Activated B cell treated with CpG ODN at 0.5 μM for 24 hours (primary cell): ENCODE results near the gene STK17B. TPM values are rescaled to one million over a fixed set of nuclear protein-coding genes. Genes with fewer than 3 reads are reported as not detected.

Experiments used
- ATAC-seq: fragments of 200-7000 bp; cut with Tn5 transposase; one replicate; pipeline ENCODE4 v1.10.0; 2021; ENCODE audit warnings: low read depth, mild to moderate bottlenecking, moderate library complexity
- CTCF ChIA-PET: fragments of 350-600 bp; sonication (Branson Sonifier 250); formaldehyde crosslinking; loops from one replicate; lab custom pipeline; 2021; ENCODE audit warnings: antibody characterized with exemption; lab: Charles Lee
- POLR2A ChIA-PET: fragments of 350-600 bp; sonication (Branson Sonifier 250); formaldehyde crosslinking; loops from one replicate; lab custom pipeline; 2021; ENCODE audit warnings: antibody characterized with exemption; lab: Charles Lee
- DNase-seq: peaks from one replicate; pipeline ENCODE4 v3.0.0; 2022
- H3K27ac Mint-ChIP-seq: one replicate; pipeline ENCODE4 v1.8.0; 2020; ENCODE audit warnings: mixed read lengths
- H3K27me3 Mint-ChIP-seq: one replicate; pipeline ENCODE4 v1.8.0; 2021; ENCODE audit warnings: mixed read lengths
- H3K36me3 Mint-ChIP-seq: one replicate; pipeline ENCODE4 v1.8.0; 2021; ENCODE audit warnings: low read depth, mixed read lengths
- H3K4me1 Mint-ChIP-seq: one replicate; pipeline ENCODE4 v1.8.0; 2021; ENCODE audit warnings: mixed read lengths
- H3K4me3 Mint-ChIP-seq: one replicate; pipeline ENCODE4 v1.8.0; 2020; ENCODE audit warnings: mild to moderate bottlenecking, mixed read lengths
- H3K9me3 Mint-ChIP-seq: one replicate; pipeline ENCODE4 v1.8.0; 2020; ENCODE audit warnings: mixed read lengths
- CTCF ChIP-seq: fragments of 200-600 bp; IDR thresholded peaks from one replicate; pipeline ENCODE4 v1.8.0; 2022; ENCODE audit warnings: antibody characterized with exemption, mild to moderate bottlenecking
- intact Hi-C: fragments of 100-400 bp; cut with micrococcal nuclease; formaldehyde crosslinking; loops from one replicate; pipeline ENCODE4 v1.15.1; 2024
- total RNA-seq: library from RNA; stranded (reverse); gene quantifications from 2 replicates; pipeline ENCODE4 v1.2.3, GENCODE V29; 2022

The STK17B gene
- total RNA-seq, 1 donor from 2014 or later: 226 TPM

DNA sequence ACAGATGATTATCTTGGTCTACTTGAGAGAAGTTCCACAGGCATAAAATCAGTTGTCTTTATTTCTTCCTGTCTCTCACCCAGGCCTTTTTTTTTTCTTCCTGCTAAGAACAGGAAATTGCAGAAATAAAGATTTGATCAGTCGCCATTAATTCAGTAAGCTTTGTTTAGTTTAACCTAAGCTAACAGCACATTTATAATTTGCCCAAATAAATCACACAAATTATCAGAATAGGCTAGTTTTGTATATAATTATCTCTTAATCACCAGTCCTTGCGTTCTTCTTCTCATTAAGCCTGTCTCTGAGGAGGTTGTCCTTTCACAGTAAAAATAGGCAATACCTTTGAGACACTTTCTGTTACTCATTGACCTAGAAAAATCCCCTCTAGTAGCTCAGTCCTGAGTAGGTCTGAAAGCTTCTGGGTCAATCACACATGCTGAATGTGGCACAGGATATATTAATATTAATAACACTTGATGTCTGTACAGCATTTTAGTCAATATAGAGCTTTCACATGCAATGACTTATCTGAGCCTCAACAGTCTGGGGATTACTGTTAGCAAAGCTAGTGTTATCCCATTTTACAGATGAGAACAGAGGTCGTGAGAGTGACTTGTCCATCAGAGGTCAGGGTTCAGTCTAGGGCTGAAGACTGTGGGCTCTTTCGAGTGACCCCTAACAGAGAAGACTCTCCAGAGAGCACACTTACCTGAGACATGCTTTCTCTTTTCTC, 11.2 kb upstream of the STK17B start:
- ATAC-seq (peak; percentile 83), DNase-seq (no peak)
- Mint-ChIP-seq H3K27ac (peak overlapping the region; percentile 95), H3K36me3 (no peaks in the 10 kb centered on the region), H3K4me3 (peak overlapping the region; percentile 67), H3K4me1 (peaks cover 77% of the 10 kb centered on the region), H3K9me3 (peaks cover 6% of the 10 kb centered on the region), H3K27me3 (no peaks in the 10 kb centered on the region)
- ChIA-PET POLR2A (interaction anchor here (0.6 to 4.9 kb wide), 23 partner anchors 11 to 93 kb away, joined by 3 to 81 read pairs (median 5); partner anchors contain the start of gene STK17B), CTCF (interaction anchor here (1.0 to 2.9 kb wide), 7 partner anchors 18 to 105 kb away, joined by 3 to 15 read pairs (median 5); no protein-coding TSS in a partner anchor)
- intact Hi-C loops: loop anchor here (1.0 kb wide), 5 partner anchors 11 to 60 kb away; no protein-coding TSS in a partner anchor
- TF ChIP-seq CTCF: no peak

- no peak overlapping the region for H3K4me3 Mint-ChIP-seq
- H3K27ac Mint-ChIP-seq: peak overlapping the region; percentile 95
- DNase-seq: no peak
- intact Hi-C loops: no loop called here
- H3K36me3 Mint-ChIP-seq: no peaks in the 10 kb centered on the region
- H3K4me1 Mint-ChIP-seq: peaks cover 78% of the 10 kb centered on the region
- ChIA-PET CTCF (interaction anchor here (1.0 to 2.9 kb wide), 5 partner anchors 19 to 95 kb away, joined by 3 to 15 read pairs (median 6); no protein-coding TSS in a partner anchor), POLR2A (interaction anchor here (0.6 to 4.9 kb wide), 14 partner anchors 10 to 94 kb away, joined by 4 to 81 read pairs (median 14); partner anchors contain the start of gene STK17B)
- H3K9me3 Mint-ChIP-seq: peaks cover 2% of the 10 kb centered on the region
- no peak for ATAC-seq
- TF ChIP-seq CTCF: no peak
- no peaks in the 10 kb centered on the region for H3K27me3 Mint-ChIP-seq
Observed at GRCh38 chr2:196181484-196181883, 10.1 kb upstream of the STK17B start.

GRCh38 chr2:196177124-196177523, 5.7 kb upstream of the STK17B start:
- DNase-seq (no peak), ATAC-seq (no peak)
- Mint-ChIP-seq H3K27me3 (no peaks in the 10 kb centered on the region), H3K36me3 (peaks cover 3% of the 10 kb centered on the region), H3K4me1 (peaks cover 93% of the 10 kb centered on the region), H3K9me3 (no peaks in the 10 kb centered on the region), H3K4me3 (peak overlapping the region; percentile 74), H3K27ac (peak overlapping the region; percentile 94)
- POLR2A ChIA-PET: interaction anchor here (1.0 to 11.0 kb wide), 25 partner anchors 8 to 520 kb away, joined by 3 to 543 read pairs (median 14); partner anchors contain the start of gene SLC39A10
- intact Hi-C loops: loop anchor here (1.0 to 10.0 kb wide), 6 partner anchors 23 to 1118 kb away; no protein-coding TSS in a partner anchor
- TF ChIP-seq CTCF: no peak
- CTCF ChIA-PET: interaction anchor here (0.9 to 3.6 kb wide), 9 partner anchors 50 to 121 kb away, joined by 3 to 17 read pairs (median 6); no protein-coding TSS in a partner anchor

GRCh38 chr2:196176142-196176738, 4.9 kb upstream of the STK17B start:
- peak; percentile 73 for DNase-seq
- no peaks in the 10 kb centered on the region for H3K27me3 Mint-ChIP-seq
- H3K4me1 Mint-ChIP-seq: peaks cover 89% of the 10 kb centered on the region
- ChIA-PET POLR2A (interaction anchor here (1.0 to 11.0 kb wide), 29 partner anchors 9 to 1324 kb away, joined by 3 to 543 read pairs (median 11); partner anchors contain the start of genes HSPD1, HSPE1 and SLC39A10), CTCF (interaction anchor here (0.6 to 3.6 kb wide), 13 partner anchors 11 to 122 kb away, joined by 3 to 17 read pairs (median 4); no protein-coding TSS in a partner anchor)
- ATAC-seq: peak; percentile 55
- H3K36me3 Mint-ChIP-seq: peaks cover 5% of the 10 kb centered on the region
- peak overlapping the region; percentile 94 for H3K27ac Mint-ChIP-seq
- TF ChIP-seq CTCF: no peak
- intact Hi-C loops: loop anchor here (1.0 to 10.0 kb wide), 11 partner anchors 16 to 1119 kb away; no protein-coding TSS in a partner anchor
- H3K4me3 Mint-ChIP-seq: peak overlapping the region; percentile 74
- no peaks in the 10 kb centered on the region for H3K9me3 Mint-ChIP-seq
